Keratinocyte (primary cell): ENCODE measurements around the gene AQP9. TPM values are rescaled to one million over a fixed set of nuclear protein-coding genes. Genes with fewer than 3 reads are reported as not detected.

Experiments used
- DNase-seq: peaks from one replicate; pipeline ENCODE4 v3.0.0-alpha.2; 2011; ENCODE audit warnings: low read depth, missing footprints, low spot score
- FAIRE-seq: peaks from 2 replicates; lab custom pipeline; 2011; peaks lifted over from hg19 to GRCh38; lab: Jason Lieb, UNC
- H2AFZ ChIP-seq: 2 replicates; pipeline ENCODE4 v1.6.0; 2012; ENCODE audit warnings: low read length, control low read depth, inconsistent platforms; ENCODE audit not compliant: control insufficient read depth
- H3K27ac ChIP-seq: 2 replicates; pipeline ENCODE4 v1.5.1; 2011; ENCODE audit warnings: low read length; ENCODE audit not compliant: control insufficient read depth, insufficient read depth
- H3K27me3 ChIP-seq: 3 replicates; pipeline ENCODE4 v1.6.0; 2011; ENCODE audit warnings: low read length; ENCODE audit not compliant: control insufficient read depth, insufficient read depth; ENCODE audit errors: extremely low read depth
- H3K36me3 ChIP-seq, 2 experiments: 2 replicates in 1 of 2; 3 replicates in 1 of 2; pipeline ENCODE4 v1.5.1; 2011; ENCODE audit warnings: low read length in 2 of 2, mild to moderate bottlenecking in 1 of 2; ENCODE audit not compliant: control insufficient read depth in 2 of 2, insufficient read depth in 2 of 2; ENCODE audit errors: extremely low read depth in 1 of 2
- H3K4me1 ChIP-seq: 3 replicates; pipeline ENCODE4 v1.5.1; 2011; ENCODE audit warnings: low read length; ENCODE audit not compliant: control insufficient read depth, insufficient read depth; ENCODE audit errors: extremely low read depth
- H3K4me2 ChIP-seq: 3 replicates; pipeline ENCODE4 v1.6.0; 2011; ENCODE audit warnings: low read depth, low read length; ENCODE audit not compliant: control insufficient read depth, insufficient read depth; ENCODE audit errors: extremely low read depth
- H3K4me3 ChIP-seq, 3 experiments: fragments of 200-600 bp in 1 of 3; sonication (generic) in 1 of 3; 2 replicates in 2 of 3; 3 replicates in 1 of 3; pipeline ENCODE4 v1.5.1; 2011 to 2016; ENCODE audit warnings: low read length in 3 of 3, mild to moderate bottlenecking in 3 of 3, control low read depth in 2 of 3, inconsistent platforms in 1 of 3, low read depth in 1 of 3, mixed read lengths in 1 of 3, mixed run types in 1 of 3, moderate library complexity in 1 of 3; ENCODE audit not compliant: control insufficient read depth in 2 of 3, insufficient read depth in 2 of 3; ENCODE audit errors: extremely low read depth in 1 of 3
- H3K79me2 ChIP-seq: 2 replicates; pipeline ENCODE4 v1.6.0; 2012; ENCODE audit warnings: low read length; ENCODE audit not compliant: control insufficient read depth, insufficient read depth
- H3K9ac ChIP-seq: 3 replicates; pipeline ENCODE4 v1.6.0; 2011; ENCODE audit warnings: low read length; ENCODE audit not compliant: control insufficient read depth, insufficient read depth; ENCODE audit errors: extremely low read depth
- H3K9me1 ChIP-seq: 3 replicates; pipeline ENCODE4 v1.6.0; 2011; ENCODE audit warnings: low read length; ENCODE audit not compliant: control insufficient read depth, insufficient read depth; ENCODE audit errors: extremely low read depth
- H3K9me3 ChIP-seq: 2 replicates; pipeline ENCODE4 v1.5.1; 2012; ENCODE audit warnings: low read depth, low read length; ENCODE audit not compliant: control insufficient read depth
- H4K20me1 ChIP-seq: 3 replicates; pipeline ENCODE4 v1.6.0; 2011; ENCODE audit warnings: low read length; ENCODE audit not compliant: control insufficient read depth, insufficient read depth; ENCODE audit errors: extremely low read depth
- CTCF ChIP-seq, 3 experiments: IDR thresholded peaks in 1 of 3; conservative IDR thresholded peaks in 1 of 3; optimal IDR thresholded peaks in 1 of 3; 2 replicates in 2 of 3; 3 replicates in 1 of 3; pipeline versions ENCODE3 to v1.5.1; 2011; ENCODE audit warnings: low read length in 3 of 3, mild to moderate bottlenecking in 3 of 3, moderate library complexity in 2 of 3, control low read depth in 1 of 3, inconsistent platforms in 1 of 3; ENCODE audit not compliant: insufficient read depth in 2 of 3; ENCODE audit errors: extremely low read depth in 1 of 3
- EZH2 ChIP-seq: IDR thresholded peaks from one replicate; pipeline ENCODE4 v1.6.1; 2012; ENCODE audit warnings: inconsistent platforms, mild to moderate bottlenecking, low read length, moderate library complexity
- dilution Hi-C: fragments of 300-500 bp; cut with MboI; formaldehyde crosslinking; loops from one replicate; pipeline ENCODE4 v1.7.0; 2020; ENCODE audit warnings: low sequenced_read_pairs; ENCODE audit not compliant: extremely low pct_ligation_motif_present
- polyA plus RNA-seq, 5 experiments: library from polyadenylated mRNA; depleted of rRNA in 3 of 5; stranded (reverse) in 3 of 5; stranded (forward) in 1 of 5; unstranded in 1 of 5; fragments of >200 nt; gene quantifications; 1 replicate in 1 of 5; 2 replicates in 3 of 5; 3 replicates in 1 of 5; pipeline versions ENCODE4 v1.2.1 to v1.2.3, GENCODE V29; 2011 to 2012; ENCODE audit warnings: missing spikeins in 2 of 5, low read depth in 1 of 5, low replicate concordance in 1 of 5

AQP9 gene
- polyA plus RNA-seq, 1 donor (not counting 4 experiments of a cell fraction or from before 2014, with no cell fraction given): 2.6 TPM

DNA sequence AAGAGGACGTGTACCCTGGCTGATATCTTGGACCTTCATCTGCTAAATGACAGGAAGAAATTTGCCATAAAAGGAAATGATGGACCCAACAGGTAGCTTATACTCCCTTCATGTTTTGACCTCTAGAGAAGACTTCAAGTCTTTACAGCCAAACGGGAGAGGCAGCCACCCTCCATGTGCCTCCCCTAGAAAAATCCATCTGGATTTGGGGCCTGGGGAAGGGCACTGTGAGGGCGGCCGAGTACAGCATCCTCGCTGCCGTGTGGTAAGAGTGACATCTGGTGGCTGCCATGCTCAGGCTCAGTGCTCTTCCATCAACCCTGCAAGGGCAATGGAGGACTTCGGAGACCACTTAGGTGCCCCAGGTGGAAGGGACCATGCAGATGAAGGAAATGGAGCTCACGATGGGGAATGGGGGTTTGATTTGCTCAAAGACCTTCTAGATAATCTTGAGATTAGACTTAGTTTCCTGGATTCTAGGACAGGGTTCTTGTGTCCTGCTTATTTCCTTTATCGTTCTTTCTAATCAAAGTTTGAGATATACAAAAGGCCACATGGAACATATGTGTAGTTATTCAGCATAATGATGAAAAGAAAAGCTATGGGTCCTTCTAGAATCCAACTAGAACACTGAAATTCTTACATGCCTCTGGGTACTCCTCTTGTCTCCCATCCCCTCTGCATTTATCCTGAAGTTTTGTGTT, 44.4 kb downstream of the AQP9 start:
- Histone ChIP-seq H3K4me3 (no peak overlapping the region), H3K27me3 (no peaks in the 10 kb centered on the region), H3K4me1 (peaks cover 20% of the 10 kb centered on the region), H2AFZ (no peak overlapping the region), H3K9me3 (no peaks in the 10 kb centered on the region), H3K9me1 (no peaks in the 10 kb centered on the region), H3K27ac (no peak overlapping the region), H3K36me3 (no peaks in the 10 kb centered on the region), H4K20me1 (no peaks in the 10 kb centered on the region), H3K9ac (no peak overlapping the region), H3K79me2 (no peaks in the 10 kb centered on the region), H3K4me2 (no peak overlapping the region)
- FAIRE-seq (peak; percentile 72), DNase-seq (no peak)
- TF ChIP-seq EZH2 (no peak), CTCF (optimal IDR thresholded peaks at IDR 0.05 in 1 of 3, IDR thresholded peaks at IDR 0.05 in 1 of 3, conservative IDR thresholded peaks at IDR 0.05 in 1 of 3; ENCODE audit: extremely low read depth in 1 of 3, insufficient read depth in 2 of 3, low read length in 3 of 3) (peak; percentile 95 to 99 (median 98))
- dilution Hi-C loops: no loop called here

DNA sequence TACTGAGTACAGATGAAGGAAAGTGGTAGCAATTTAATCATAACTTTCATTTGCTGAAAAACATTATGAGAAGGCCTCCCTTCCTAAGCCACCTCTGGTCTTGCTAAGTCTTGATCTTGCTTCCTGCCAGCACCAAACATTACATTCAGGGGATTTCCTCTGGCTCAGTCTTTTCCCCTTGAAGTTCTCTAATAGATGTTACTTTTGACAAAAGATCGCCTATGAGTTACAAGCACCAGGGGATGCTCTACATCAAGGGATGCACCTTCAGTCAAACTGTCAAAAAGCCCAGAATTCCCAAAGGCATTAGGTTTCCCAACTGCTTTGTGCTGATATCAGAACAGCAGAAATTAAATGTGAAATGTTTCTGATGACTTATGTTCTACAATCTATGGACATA, 47.3 kb downstream of the AQP9 start:
- DNase-seq: no peak
- no peaks in the 10 kb centered on the region for H3K9me1 ChIP-seq

More for the DNA sequence above, 47.3 kb downstream of the AQP9 start:
- Histone ChIP-seq H3K9me3 (no peaks in the 10 kb centered on the region), H3K4me2 (no peak overlapping the region), H3K27ac (no peak overlapping the region), H3K4me3 (no peak overlapping the region), H2AFZ (no peak overlapping the region), H3K79me2 (no peaks in the 10 kb centered on the region), H4K20me1 (no peaks in the 10 kb centered on the region), H3K4me1 (peaks cover 5% of the 10 kb centered on the region), H3K27me3 (no peaks in the 10 kb centered on the region), H3K9ac (no peak overlapping the region), H3K36me3 (no peaks in the 10 kb centered on the region)
- peak; percentile 22 to 37 (median 26) for TF ChIP-seq CTCF (optimal IDR thresholded peaks at IDR 0.05 in 1 of 3, IDR thresholded peaks at IDR 0.05 in 1 of 3, conservative IDR thresholded peaks at IDR 0.05 in 1 of 3; ENCODE audit: extremely low read depth in 1 of 3, insufficient read depth in 2 of 3, low read length in 3 of 3)
- TF ChIP-seq EZH2: no peak
- dilution Hi-C loops: no loop called here
- peak; percentile 55 for FAIRE-seq
